HCT116 (cell line): ENCODE measurements around the gene ZNF624.

Experiments used
- CTCF ChIP-seq, 3 experiments: fragments of 200-600 bp in 1 of 3; sonication (generic) in 1 of 3; IDR thresholded peaks in 2 of 3; conservative IDR thresholded peaks in 1 of 3; 2 replicates each; pipeline ENCODE4 v1.5.1; 2012 to 2017; ENCODE audit warnings: low read depth in 2 of 3, low read length in 2 of 3, antibody characterized with exemption in 1 of 3, borderline replicate concordance in 1 of 3, control low read depth in 1 of 3, mild to moderate bottlenecking in 1 of 3, mixed read lengths in 1 of 3, mixed run types in 1 of 3, moderate library complexity in 1 of 3; ENCODE audit not compliant: insufficient read depth in 1 of 3
- EZH2 ChIP-seq: fragments of 200-600 bp; sonication (generic); IDR thresholded peaks from 2 replicates; pipeline ENCODE4 v1.6.1; 2017; ENCODE audit warnings: antibody characterized with exemption, mixed run types
- EZH2phosphoT487 ChIP-seq: fragments of 200-600 bp; IDR thresholded peaks from 2 replicates; pipeline ENCODE4 v1.6.1; 2018; ENCODE audit warnings: antibody characterized with exemption, borderline replicate concordance
- JUND ChIP-seq: IDR thresholded peaks from 2 replicates; pipeline ENCODE4 v1.6.1; 2012
- MAX ChIP-seq: IDR thresholded peaks from 2 replicates; pipeline ENCODE4 v1.6.1; 2012
- POLR2A ChIP-seq: IDR thresholded peaks from 2 replicates; pipeline ENCODE4 v1.7.0; 2011; ENCODE audit warnings: borderline replicate concordance; ENCODE audit not compliant: insufficient read depth, insufficient read length; ENCODE audit errors: extremely low read depth
- POLR2AphosphoS5 ChIP-seq: IDR thresholded peaks from 2 replicates; pipeline ENCODE4 v1.6.1; 2011; ENCODE audit warnings: mild to moderate bottlenecking, low read depth, low read length, moderate library complexity
- RAD21 ChIP-seq: IDR thresholded peaks from 2 replicates; pipeline ENCODE4 v1.6.1; 2012; ENCODE audit warnings: low read depth, mild to moderate bottlenecking
- REST ChIP-seq: IDR thresholded peaks from 2 replicates; pipeline ENCODE4 v1.6.1; 2012; ENCODE audit warnings: low read depth
- SIN3A ChIP-seq: IDR thresholded peaks from 2 replicates; pipeline ENCODE4 v1.6.1; 2012; ENCODE audit warnings: low read depth
- SRF ChIP-seq: IDR thresholded peaks from 2 replicates; pipeline ENCODE4 v1.6.1; 2012; ENCODE audit warnings: low read depth
- TCF7L2 ChIP-seq: IDR thresholded peaks from 2 replicates; pipeline ENCODE4 v1.7.0; 2011; ENCODE audit warnings: borderline replicate concordance, inconsistent platforms; ENCODE audit not compliant: insufficient read depth, insufficient read length; ENCODE audit errors: extremely low read depth
- YY1 ChIP-seq: IDR thresholded peaks from 2 replicates; pipeline ENCODE4 v1.6.1; 2011; ENCODE audit warnings: low read length, low read depth, moderate library complexity, mild to moderate bottlenecking; ENCODE audit not compliant: insufficient replicate concordance; ENCODE audit errors: extremely low read depth

- TF ChIP-seq RAD21 (no peak), CTCF (IDR thresholded peaks at IDR 0.05 in 2 of 3, conservative IDR thresholded peaks at IDR 0.05 in 1 of 3; ENCODE audit: borderline replicate concordance in 1 of 3, insufficient read depth in 1 of 3, low read depth in 2 of 3, low read length in 2 of 3) (no peak), EZH2phosphoT487 (no peak), MAX (no peak), POLR2A (no peak), POLR2AphosphoS5 (no peak), EZH2 (no peak), TCF7L2 (no peak), JUND (no peak), SRF (no peak), YY1 (no peak), SIN3A (no peak), REST (no peak)
These were observed 4.1 kb downstream of the ZNF624 start for GRCh38 chr17:16649585-16649984.
